Endodermal cell (in vitro differentiated cells): ENCODE results near the gene TPSB2. TPM values are rescaled to one million over a fixed set of nuclear protein-coding genes. Genes with fewer than 3 reads are reported as not detected.
"Not testable (repeated sequence)": the region's sequence is repeated elsewhere in the genome, so short reads cannot be mapped to it uniquely, and the experiment has no call there.

Experiments used
- DNase-seq: peaks from one replicate; pipeline ENCODE4 v3.0.0-alpha.2; 2017
- H3K27ac ChIP-seq: 2 replicates; pipeline ENCODE4 v1.5.1; 2013; ENCODE audit warnings: mild to moderate bottlenecking, low read depth, low read length, moderate library complexity
- H3K27me3 ChIP-seq: 2 replicates; pipeline ENCODE4 v1.6.1; 2013; ENCODE audit warnings: mild to moderate bottlenecking, low read length, moderate library complexity; ENCODE audit not compliant: insufficient read depth, control insufficient read depth, poor library complexity, severe bottlenecking
- H3K36me3 ChIP-seq: 2 replicates; pipeline ENCODE4 v1.7.0; 2013; ENCODE audit warnings: mild to moderate bottlenecking, low read length, moderate library complexity; ENCODE audit not compliant: control insufficient read depth, insufficient read depth
- H3K4me1 ChIP-seq: one replicate; pipeline ENCODE4 v1.7.0; 2013; ENCODE audit warnings: low read length; ENCODE audit not compliant: control insufficient read depth, insufficient read depth
- H3K4me3 ChIP-seq: 2 replicates; pipeline ENCODE4 v1.5.1; 2013; ENCODE audit warnings: mild to moderate bottlenecking, low read length, moderate library complexity
- H3K9ac ChIP-seq: 2 replicates; pipeline ENCODE4 v1.6.1; 2013; ENCODE audit warnings: mild to moderate bottlenecking, low read length, moderate library complexity; ENCODE audit not compliant: poor library complexity, severe bottlenecking; ENCODE audit errors: extremely low read depth
- H3K9me3 ChIP-seq: 2 replicates; pipeline ENCODE4 v1.6.1; 2013; ENCODE audit warnings: mild to moderate bottlenecking, low read length, moderate library complexity; ENCODE audit not compliant: control insufficient read depth
- H3K27ac Mint-ChIP-seq: 2 replicates; pipeline ENCODE4 v1.8.0; 2020; ENCODE audit warnings: mixed read lengths
- H3K27me3 Mint-ChIP-seq: 2 replicates; pipeline ENCODE4 v1.8.0; 2021; ENCODE audit warnings: mild to moderate bottlenecking, mixed read lengths; ENCODE audit not compliant: insufficient read depth
- H3K36me3 Mint-ChIP-seq: 2 replicates; pipeline ENCODE4 v1.8.0; 2020; ENCODE audit warnings: low read depth, mixed read lengths
- H3K4me1 Mint-ChIP-seq: 2 replicates; pipeline ENCODE4 v1.8.0; 2020; ENCODE audit warnings: mixed read lengths
- H3K4me3 Mint-ChIP-seq: 2 replicates; pipeline ENCODE4 v1.8.0; 2020; ENCODE audit warnings: mild to moderate bottlenecking, moderate library complexity, mixed read lengths
- H3K9me3 Mint-ChIP-seq: 2 replicates; pipeline ENCODE4 v1.8.0; 2020; ENCODE audit warnings: mild to moderate bottlenecking, mixed read lengths
- WGBS, 2 experiments: methylation state at CpG; one replicate each; pipeline versions ENCODE4 v1.1.5 to v1.1.7; 2013; ENCODE audit warnings: missing lambda C conversion rate in 2 of 2, mixed read lengths in 1 of 2; ENCODE audit not compliant: insufficient coverage in 1 of 2, insufficient read length in 1 of 2; 5-methylcytosine and 5-hydroxymethylcytosine counted together
- total RNA-seq, 2 donors: library from RNA; stranded (reverse); fragmentation: NEBNext Ultra II Directional in 1 of 2; extraction: Animal tissue kit (Norgen Biotek cat#: 25700) in 1 of 2; gene quantifications; 2 replicates in 1 of 2; 3 replicates in 1 of 2; pipeline ENCODE4 v1.2.1, GENCODE V29; 2021
- TF ChIP-seq, protein P1 (sequence below): fragments of 200-600 bp; sonication (generic); conservative IDR thresholded peaks from 2 replicates; pipeline ENCODE4 v1.5.0; 2021; ENCODE audit warnings: antibody characterized with exemption, mild to moderate bottlenecking

The TPSB2 gene
- total RNA-seq, 2 donors from 2014 or later = not detected

DNA sequence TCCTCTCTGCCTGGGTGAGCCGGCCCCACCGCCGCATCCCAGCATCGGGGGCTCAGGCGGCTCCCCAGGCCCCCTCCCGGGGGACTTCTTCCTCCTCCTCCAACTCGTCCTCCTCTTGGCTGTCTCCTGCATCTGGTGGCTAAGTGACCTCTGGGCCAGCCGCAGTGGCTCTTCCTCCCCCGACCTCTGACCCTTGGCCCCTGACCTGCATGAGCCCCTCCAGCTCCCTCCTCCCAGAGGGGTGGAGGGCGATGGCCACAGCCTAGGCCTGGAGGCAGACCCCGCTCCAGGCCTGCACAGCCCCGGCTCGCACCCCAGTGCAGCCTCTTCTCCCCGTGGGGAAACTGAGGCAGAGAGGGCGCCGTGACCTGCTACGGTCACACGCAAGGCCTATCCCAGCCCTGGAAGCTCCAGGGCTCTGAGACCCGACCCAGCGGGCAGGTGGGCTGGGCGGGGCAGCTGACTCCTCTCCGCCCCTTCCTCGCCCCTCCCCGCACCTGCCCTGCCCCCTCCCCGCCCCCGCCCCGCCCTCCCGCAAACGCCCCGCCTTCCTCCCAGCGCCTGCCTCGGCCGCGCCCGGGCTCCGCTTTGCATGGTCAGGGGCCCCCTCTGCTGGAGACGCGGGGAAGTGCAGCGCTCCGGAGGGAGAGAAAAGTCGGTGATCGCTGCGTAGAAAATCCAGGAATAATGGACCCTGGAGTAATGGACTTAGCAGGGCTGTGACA, 19.2 kb upstream of the TPSB2 start:
- not testable (repeated sequence) for H3K9ac ChIP-seq, H3K9me3 ChIP-seq, H3K36me3 Mint-ChIP-seq, H3K4me3 ChIP-seq, H3K27ac ChIP-seq, H3K4me1 ChIP-seq, DNase-seq, H3K9me3 Mint-ChIP-seq, H3K27ac Mint-ChIP-seq, H3K4me1 Mint-ChIP-seq, H3K4me3 Mint-ChIP-seq, H3K36me3 ChIP-seq
- peaks cover 32% of the 10 kb centered on the region for H3K27me3 ChIP-seq
- no CpG with 5 or more reads among the region's 43 CpGs for WGBS, 2 experiments
- H3K27me3 Mint-ChIP-seq = peaks cover 30% of the 10 kb centered on the region

DNA sequence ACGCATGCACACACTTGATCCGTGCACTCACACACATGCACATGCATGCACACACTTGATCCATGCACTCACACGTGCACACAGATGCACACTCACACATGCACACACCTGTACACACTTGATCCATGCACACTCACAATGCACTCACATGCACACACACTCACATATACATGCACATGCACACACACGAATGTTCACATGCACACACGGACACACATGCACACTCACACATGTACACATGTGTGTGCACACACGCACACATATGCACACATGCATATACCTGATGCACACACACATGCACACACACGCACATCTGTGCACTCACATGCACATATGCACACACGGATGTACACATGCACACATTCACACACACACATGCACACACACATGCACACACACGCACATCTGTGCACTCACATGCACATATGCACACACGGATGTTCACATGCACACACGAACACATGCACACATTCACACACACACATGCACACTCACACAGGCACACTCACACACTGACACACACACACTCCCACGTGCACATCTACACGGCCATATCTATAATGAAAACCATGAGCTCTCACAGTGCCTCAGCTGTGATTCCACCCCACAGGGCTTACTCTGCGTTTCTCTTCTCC, 18.0 kb upstream of the TPSB2 start:
- H3K27me3 Mint-ChIP-seq = peaks cover 32% of the 10 kb centered on the region
- not testable (repeated sequence) for H3K27ac Mint-ChIP-seq, H3K4me3 Mint-ChIP-seq, H3K4me3 ChIP-seq, H3K36me3 Mint-ChIP-seq, H3K4me1 ChIP-seq, H3K27ac ChIP-seq, H3K4me1 Mint-ChIP-seq, H3K9me3 Mint-ChIP-seq, H3K9me3 ChIP-seq, H3K9ac ChIP-seq, DNase-seq, H3K36me3 ChIP-seq
- peaks cover 32% of the 10 kb centered on the region for H3K27me3 ChIP-seq
- 89 to 91% methylated on average over 9 to 13 of the region's 14 CpGs for WGBS, 2 experiments

DNA sequence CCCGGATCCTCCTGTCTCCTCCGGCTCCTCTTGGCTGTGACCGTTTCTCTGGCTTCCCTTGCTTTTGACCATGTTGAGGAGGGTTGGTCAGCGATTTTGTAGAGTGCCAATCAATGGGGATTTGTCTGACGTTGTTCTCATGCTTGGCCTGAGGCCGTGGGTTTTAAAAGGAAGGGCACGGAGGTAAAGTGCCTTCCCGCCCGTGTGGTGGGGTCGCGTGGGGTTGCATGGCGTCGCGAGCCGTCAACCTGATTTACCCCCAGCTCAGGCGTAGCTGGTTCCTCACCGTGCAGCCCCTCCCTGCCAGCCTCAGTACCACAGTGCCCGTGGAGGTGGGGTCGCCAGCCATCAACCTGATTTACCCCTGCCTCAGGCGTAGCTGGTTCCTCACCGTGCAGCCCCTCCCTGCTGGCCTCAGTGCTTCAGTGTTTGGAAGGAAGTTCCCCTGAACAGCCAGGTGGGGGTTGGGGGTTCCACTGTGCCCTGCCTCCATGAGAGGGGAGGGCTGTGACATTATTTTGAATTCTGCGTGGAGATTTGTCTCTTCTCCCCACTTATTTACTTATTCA, 15.6 kb upstream of the TPSB2 start:
- Histone ChIP-seq H3K27ac (no peak overlapping the region), H3K4me1 (no peaks in the 10 kb centered on the region), H3K9ac (no peak overlapping the region), H3K4me3 (no peak overlapping the region), H3K36me3 (no peaks in the 10 kb centered on the region), H3K9me3 (no peaks in the 10 kb centered on the region), H3K27me3 (peaks cover 32% of the 10 kb centered on the region)
- no peak overlapping the region for H3K27ac Mint-ChIP-seq
- no peak for DNase-seq
- H3K36me3 Mint-ChIP-seq = no peaks in the 10 kb centered on the region
- WGBS, 2 experiments = 76 to 85% methylated on average over 19 to 22 of the region's 22 CpGs
- peaks cover 26% of the 10 kb centered on the region for H3K27me3 Mint-ChIP-seq
- no peak overlapping the region for H3K4me3 Mint-ChIP-seq
- TF ChIP-seq, protein P1, sequence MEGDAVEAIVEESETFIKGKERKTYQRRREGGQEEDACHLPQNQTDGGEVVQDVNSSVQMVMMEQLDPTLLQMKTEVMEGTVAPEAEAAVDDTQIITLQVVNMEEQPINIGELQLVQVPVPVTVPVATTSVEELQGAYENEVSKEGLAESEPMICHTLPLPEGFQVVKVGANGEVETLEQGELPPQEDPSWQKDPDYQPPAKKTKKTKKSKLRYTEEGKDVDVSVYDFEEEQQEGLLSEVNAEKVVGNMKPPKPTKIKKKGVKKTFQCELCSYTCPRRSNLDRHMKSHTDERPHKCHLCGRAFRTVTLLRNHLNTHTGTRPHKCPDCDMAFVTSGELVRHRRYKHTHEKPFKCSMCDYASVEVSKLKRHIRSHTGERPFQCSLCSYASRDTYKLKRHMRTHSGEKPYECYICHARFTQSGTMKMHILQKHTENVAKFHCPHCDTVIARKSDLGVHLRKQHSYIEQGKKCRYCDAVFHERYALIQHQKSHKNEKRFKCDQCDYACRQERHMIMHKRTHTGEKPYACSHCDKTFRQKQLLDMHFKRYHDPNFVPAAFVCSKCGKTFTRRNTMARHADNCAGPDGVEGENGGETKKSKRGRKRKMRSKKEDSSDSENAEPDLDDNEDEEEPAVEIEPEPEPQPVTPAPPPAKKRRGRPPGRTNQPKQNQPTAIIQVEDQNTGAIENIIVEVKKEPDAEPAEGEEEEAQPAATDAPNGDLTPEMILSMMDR = no peak
- H3K4me1 Mint-ChIP-seq = no peaks in the 10 kb centered on the region
- no peaks in the 10 kb centered on the region for H3K9me3 Mint-ChIP-seq

DNA sequence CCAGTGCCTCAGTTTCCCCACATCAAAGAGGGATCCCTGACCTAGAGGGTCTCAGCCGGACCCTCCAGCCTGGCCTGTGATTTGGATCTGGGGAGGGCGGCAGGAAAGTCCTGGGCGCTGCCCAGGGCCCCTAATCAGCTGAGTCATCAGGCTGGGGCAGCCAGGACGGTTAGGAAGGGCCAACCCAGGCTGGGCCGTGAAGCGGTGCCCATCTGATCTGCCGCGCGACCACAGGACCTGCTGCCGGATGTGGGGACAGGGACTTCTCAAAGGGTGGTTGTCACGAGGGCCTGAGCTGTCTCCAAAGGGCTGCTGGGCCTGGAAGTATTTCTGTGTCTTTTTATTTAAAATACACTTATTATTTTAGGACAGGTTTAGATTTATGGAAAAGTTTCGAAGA, 14.9 kb upstream of the TPSB2 start:
- Histone ChIP-seq H3K36me3 (no peaks in the 10 kb centered on the region), H3K4me3 (no peak overlapping the region), H3K9ac (no peak overlapping the region), H3K27ac (no peak overlapping the region), H3K4me1 (no peaks in the 10 kb centered on the region), H3K27me3 (peaks cover 32% of the 10 kb centered on the region), H3K9me3 (no peaks in the 10 kb centered on the region)
- TF ChIP-seq, protein P1 = no peak
- Mint-ChIP-seq H3K27me3 (peaks cover 26% of the 10 kb centered on the region), H3K4me3 (no peak overlapping the region), H3K36me3 (no peaks in the 10 kb centered on the region), H3K9me3 (no peaks in the 10 kb centered on the region), H3K4me1 (no peaks in the 10 kb centered on the region), H3K27ac (no peak overlapping the region)
- DNase-seq = no peak
- 89 to 100% methylated on average over 1 to 12 of the region's 12 CpGs for WGBS, 2 experiments

DNA sequence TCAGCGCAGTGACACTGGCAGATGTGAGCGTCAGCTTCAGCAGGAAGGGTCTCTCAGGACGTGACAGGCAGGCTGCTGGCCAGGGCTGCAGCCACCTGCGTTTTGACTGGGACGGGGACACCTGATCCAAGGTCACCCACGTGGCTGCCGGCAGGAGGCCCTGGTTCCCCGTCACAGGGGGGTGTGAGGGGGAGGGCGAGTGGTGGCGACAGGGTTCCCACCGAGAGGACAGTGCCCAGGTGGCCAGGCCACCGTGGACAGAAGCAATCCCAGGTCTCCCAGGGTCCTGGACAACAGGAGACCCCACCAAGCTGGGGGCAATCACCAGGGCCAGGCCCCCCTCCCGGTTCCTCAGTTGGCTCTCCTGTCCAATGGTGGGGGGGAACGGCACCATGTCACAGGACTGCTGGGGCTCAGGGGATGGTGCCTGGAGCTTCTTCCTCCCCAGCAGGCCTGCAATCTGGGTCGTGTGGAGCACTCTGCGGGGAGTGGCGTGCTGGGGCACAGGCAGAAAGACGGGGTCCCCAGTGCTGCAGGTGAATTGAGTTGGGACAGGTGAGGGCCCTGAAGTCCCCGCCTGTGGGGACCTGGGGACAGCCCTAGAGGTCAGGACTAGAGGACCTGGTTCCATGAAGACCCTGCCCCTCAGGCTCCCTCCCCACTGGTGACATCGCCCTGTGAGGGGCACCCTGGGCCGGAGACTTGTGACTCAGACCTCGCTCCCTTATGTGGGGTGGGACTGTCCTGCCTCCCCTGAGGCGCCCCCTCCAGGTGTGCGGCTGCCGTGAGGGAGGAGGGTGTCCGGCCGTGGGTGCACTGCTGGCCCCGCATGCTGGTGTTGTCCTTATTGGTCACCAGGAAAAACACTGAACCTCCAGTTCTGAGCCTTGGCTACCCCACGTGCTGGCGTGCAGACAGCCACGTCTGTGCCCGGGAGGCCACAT, 14.2 kb upstream of the TPSB2 start:
- not testable (repeated sequence) for H3K9ac ChIP-seq, H3K36me3 Mint-ChIP-seq, H3K4me3 Mint-ChIP-seq, H3K9me3 Mint-ChIP-seq, H3K27ac Mint-ChIP-seq, H3K36me3 ChIP-seq, H3K4me1 ChIP-seq, H3K27ac ChIP-seq, DNase-seq, H3K4me1 Mint-ChIP-seq, H3K9me3 ChIP-seq, H3K4me3 ChIP-seq
- H3K27me3 ChIP-seq = peaks cover 32% of the 10 kb centered on the region
- H3K27me3 Mint-ChIP-seq = peaks cover 26% of the 10 kb centered on the region
- 85 to 86% methylated on average over 6 to 27 of the region's 32 CpGs for WGBS, 2 experiments
